ENCODE measurements around the gene CEP85L.

DNA sequence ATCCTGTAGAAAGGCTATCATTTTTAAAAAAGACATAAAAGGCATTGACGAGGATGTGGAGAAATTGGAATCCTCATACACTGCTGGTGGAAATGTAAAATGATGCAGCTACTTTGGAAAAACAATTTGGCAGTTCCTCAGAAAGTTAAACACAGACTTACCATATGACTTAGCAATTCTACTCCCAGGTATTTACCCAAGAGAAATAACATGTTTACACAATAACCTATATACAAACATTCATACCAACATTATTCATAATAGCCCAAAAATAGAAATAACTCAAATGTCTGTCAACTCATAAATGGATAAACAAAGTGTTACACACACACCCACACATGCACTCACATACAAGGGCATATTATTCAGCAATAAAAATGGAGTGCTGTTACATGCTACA lies 23.4 kb upstream of the CEP85L start:
- TF ChIP-seq ZNF331 (CRISPR knock-in tag; IDR thresholded peaks at IDR 0.05; ENCODE audit: low read depth): no peak
- TF ChIP-seq, protein P1, sequence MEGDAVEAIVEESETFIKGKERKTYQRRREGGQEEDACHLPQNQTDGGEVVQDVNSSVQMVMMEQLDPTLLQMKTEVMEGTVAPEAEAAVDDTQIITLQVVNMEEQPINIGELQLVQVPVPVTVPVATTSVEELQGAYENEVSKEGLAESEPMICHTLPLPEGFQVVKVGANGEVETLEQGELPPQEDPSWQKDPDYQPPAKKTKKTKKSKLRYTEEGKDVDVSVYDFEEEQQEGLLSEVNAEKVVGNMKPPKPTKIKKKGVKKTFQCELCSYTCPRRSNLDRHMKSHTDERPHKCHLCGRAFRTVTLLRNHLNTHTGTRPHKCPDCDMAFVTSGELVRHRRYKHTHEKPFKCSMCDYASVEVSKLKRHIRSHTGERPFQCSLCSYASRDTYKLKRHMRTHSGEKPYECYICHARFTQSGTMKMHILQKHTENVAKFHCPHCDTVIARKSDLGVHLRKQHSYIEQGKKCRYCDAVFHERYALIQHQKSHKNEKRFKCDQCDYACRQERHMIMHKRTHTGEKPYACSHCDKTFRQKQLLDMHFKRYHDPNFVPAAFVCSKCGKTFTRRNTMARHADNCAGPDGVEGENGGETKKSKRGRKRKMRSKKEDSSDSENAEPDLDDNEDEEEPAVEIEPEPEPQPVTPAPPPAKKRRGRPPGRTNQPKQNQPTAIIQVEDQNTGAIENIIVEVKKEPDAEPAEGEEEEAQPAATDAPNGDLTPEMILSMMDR (conservative IDR thresholded peaks at IDR 0.05; ENCODE audit: low read depth in 2 of 2): no peak
- no peak for TF ChIP-seq POLR2AphosphoS5 (IDR thresholded peaks at IDR 0.05; ENCODE audit: low read depth)
- TF ChIP-seq EZH2 (IDR thresholded peaks at IDR 0.05; ENCODE audit: low read depth, unreplicated experiment): no peak
